Thoracic aorta (tissue), 2 donors: ENCODE results near the gene CREB3L4. TPM values are rescaled to one million over a fixed set of nuclear protein-coding genes. Genes with fewer than 3 reads are reported as not detected.

Source experiments
- ATAC-seq: fragments of 150-250 bp; one replicate; pipeline ENCODE4 v1.8.0; 2017; ENCODE audit warnings: low read depth; ENCODE audit not compliant: insufficient number of reproducible peaks, low FRiP score
- DNase-seq: peaks from one replicate; pipeline ENCODE4 v3.0.0-alpha.2; 2020; ENCODE audit warnings: low spot score
- H3K27ac ChIP-seq, 2 donors: fragments of 200-600 bp; sonication (generic); 1 replicate in 1 of 2; 2 replicates in 1 of 2; pipeline ENCODE4 v1.5.1; 2016; ENCODE audit warnings: mild to moderate bottlenecking in 2 of 2, moderate library complexity in 2 of 2
- H3K27me3 ChIP-seq: fragments of 200-600 bp; sonication (generic); replicated peaks from 2 replicates; pipeline ENCODE4 v1.6.0; 2016; ENCODE audit warnings: mild to moderate bottlenecking; ENCODE audit not compliant: insufficient read depth
- H3K36me3 ChIP-seq: fragments of 200-600 bp; sonication (generic); one replicate; pipeline ENCODE4 v1.5.1; 2016
- H3K4me1 ChIP-seq, 2 donors: fragments of 200-600 bp; sonication (generic); 1 replicate in 1 of 2; 2 replicates in 1 of 2; pipeline versions ENCODE4 v1.5.1 to v1.6.0; 2016; ENCODE audit warnings: low read depth in 2 of 2, mild to moderate bottlenecking in 1 of 2; ENCODE audit not compliant: control insufficient read depth in 1 of 2
- H3K4me3 ChIP-seq: fragments of 200-600 bp; sonication (generic); 2 replicates; pipeline ENCODE4 v1.5.1; 2016; ENCODE audit warnings: mild to moderate bottlenecking
- H3K9me3 ChIP-seq: fragments of 200-600 bp; sonication (generic); 2 replicates; pipeline ENCODE4 v1.5.1; 2016
- total RNA-seq, 2 donors: library from RNA; depleted of rRNA; stranded (reverse); fragments of >200 nt; gene quantifications; one replicate each; pipeline versions ENCODE4 v1.1.0 to v1.2.3, GENCODE V29; 2016
- TF ChIP-seq, protein P1 (sequence below): fragments of 200-600 bp; sonication (generic); IDR thresholded peaks from one replicate; pipeline ENCODE4 v1.5.1; 2019; ENCODE audit warnings: antibody characterized with exemption

CREB3L4 gene
- total RNA-seq, 2 donors from 2014 or later: 3.2 to 11.1 TPM

DNA sequence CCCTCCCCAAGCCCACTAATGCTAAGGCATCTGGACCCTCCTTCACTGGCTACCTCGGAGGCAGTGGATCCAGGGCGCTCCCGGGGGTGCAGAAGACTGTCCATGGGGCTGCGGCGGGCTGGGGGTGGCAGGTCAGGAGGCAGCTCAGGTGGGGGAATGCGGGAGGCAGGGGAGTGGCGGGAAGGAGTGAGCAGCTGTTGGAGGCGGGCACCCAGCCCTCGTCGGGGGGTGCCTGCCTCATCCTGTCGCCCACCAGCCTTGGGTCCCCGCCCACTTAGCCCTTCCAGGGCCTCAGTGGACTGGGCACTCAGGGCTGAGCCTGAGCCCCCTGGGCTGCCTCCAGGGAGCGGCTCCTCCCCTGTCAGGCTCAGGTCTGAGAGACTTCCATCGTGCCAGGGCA lies 34.3 kb upstream of the CREB3L4 start:
- Histone ChIP-seq H3K4me3 (no peak overlapping the region), H3K4me1 (no peaks in the 10 kb centered on the region), H3K9me3 (no peaks in the 10 kb centered on the region), H3K36me3 (peaks cover 56% of the 10 kb centered on the region), H3K27me3 (no peaks in the 10 kb centered on the region), H3K27ac (no peak overlapping the region)
- ATAC-seq (no peak), DNase-seq (no peak)
- TF ChIP-seq, protein P1, sequence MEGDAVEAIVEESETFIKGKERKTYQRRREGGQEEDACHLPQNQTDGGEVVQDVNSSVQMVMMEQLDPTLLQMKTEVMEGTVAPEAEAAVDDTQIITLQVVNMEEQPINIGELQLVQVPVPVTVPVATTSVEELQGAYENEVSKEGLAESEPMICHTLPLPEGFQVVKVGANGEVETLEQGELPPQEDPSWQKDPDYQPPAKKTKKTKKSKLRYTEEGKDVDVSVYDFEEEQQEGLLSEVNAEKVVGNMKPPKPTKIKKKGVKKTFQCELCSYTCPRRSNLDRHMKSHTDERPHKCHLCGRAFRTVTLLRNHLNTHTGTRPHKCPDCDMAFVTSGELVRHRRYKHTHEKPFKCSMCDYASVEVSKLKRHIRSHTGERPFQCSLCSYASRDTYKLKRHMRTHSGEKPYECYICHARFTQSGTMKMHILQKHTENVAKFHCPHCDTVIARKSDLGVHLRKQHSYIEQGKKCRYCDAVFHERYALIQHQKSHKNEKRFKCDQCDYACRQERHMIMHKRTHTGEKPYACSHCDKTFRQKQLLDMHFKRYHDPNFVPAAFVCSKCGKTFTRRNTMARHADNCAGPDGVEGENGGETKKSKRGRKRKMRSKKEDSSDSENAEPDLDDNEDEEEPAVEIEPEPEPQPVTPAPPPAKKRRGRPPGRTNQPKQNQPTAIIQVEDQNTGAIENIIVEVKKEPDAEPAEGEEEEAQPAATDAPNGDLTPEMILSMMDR: no peak

DNA sequence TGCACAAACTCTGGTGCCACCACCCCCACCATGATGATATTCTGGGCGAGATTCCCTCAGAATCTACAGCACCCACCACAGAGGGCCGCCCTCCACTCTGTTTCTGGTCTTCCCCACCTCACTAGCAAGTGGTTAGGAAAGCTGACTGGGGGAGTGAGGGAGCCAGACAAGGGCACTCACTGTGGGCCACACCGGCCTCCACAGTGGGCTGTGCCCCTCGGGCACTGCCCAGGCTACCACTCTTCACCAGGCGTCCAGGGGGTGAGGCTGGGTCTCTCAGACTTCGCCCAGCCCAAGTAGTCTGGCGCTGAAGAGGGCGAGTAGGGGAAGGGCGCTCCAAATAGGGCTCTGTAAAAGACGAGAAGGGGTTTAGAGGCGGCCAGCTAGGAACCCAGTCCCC lies 33.7 kb upstream of the CREB3L4 start:
- no peaks in the 10 kb centered on the region for H3K9me3 ChIP-seq
- peaks cover 56% of the 10 kb centered on the region for H3K36me3 ChIP-seq
- DNase-seq (no peak), ATAC-seq (no peak)
- no peaks in the 10 kb centered on the region for H3K4me1 ChIP-seq
- TF ChIP-seq, protein P1: no peak
- no peaks in the 10 kb centered on the region for H3K27me3 ChIP-seq
- H3K4me3 ChIP-seq: no peak overlapping the region
- H3K27ac ChIP-seq: no peak overlapping the region

DNA sequence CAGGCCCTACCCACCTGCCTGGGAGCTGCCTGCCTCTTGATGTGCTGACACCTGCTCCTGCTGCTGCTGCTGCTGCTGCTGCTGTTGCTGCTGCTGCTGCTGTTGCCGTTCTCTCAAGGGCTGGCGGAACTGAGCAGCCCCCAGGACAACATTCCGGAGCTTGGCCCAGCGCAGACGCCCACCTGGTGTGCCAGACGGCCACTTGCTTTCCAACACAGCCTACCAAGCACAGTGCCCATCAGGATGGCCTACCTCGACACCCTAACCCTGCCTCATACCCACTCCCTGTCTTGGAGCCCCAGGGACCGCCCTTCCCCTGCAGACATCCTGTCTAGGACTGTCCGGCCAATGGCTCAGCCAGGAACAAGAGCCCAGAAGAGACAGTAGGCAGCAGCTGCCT lies 33.0 kb upstream of the CREB3L4 start:
- no peaks in the 10 kb centered on the region for H3K9me3 ChIP-seq
- TF ChIP-seq, protein P1: no peak
- no peak for ATAC-seq
- H3K36me3 ChIP-seq: peaks cover 60% of the 10 kb centered on the region
- H3K4me1 ChIP-seq: no peaks in the 10 kb centered on the region
- no peak overlapping the region for H3K4me3 ChIP-seq
- H3K27me3 ChIP-seq: no peaks in the 10 kb centered on the region
- H3K27ac ChIP-seq: no peak overlapping the region
- DNase-seq: no peak

GRCh38 chr1:153936011-153936802 lies 31.5 kb upstream of the CREB3L4 start:
- H3K4me1 ChIP-seq: no peaks in the 10 kb centered on the region
- H3K27me3 ChIP-seq: no peaks in the 10 kb centered on the region
- TF ChIP-seq, protein P1: no peak
- peaks cover 58% of the 10 kb centered on the region for H3K36me3 ChIP-seq
- DNase-seq (no peak), ATAC-seq (no peak)
- no peak overlapping the region for H3K4me3 ChIP-seq
- H3K27ac ChIP-seq: no peak overlapping the region
- no peaks in the 10 kb centered on the region for H3K9me3 ChIP-seq

- Histone ChIP-seq H3K27ac (no peak overlapping the region), H3K9me3 (no peaks in the 10 kb centered on the region), H3K4me1 (no peaks in the 10 kb centered on the region), H3K27me3 (no peaks in the 10 kb centered on the region), H3K4me3 (no peak overlapping the region), H3K36me3 (peaks cover 55% of the 10 kb centered on the region)
- TF ChIP-seq, protein P1: no peak
- no peak for DNase-seq
- no peak for ATAC-seq
Measured at GRCh38 chr1:153937331-153937730, 30.4 kb upstream of the CREB3L4 start.
